NCI-H187 treated with DMSO at 0.1 percent for 48 hours (cell line): Measurements from ENCODE around the gene PIP4K2A.

Source experiments
- DNase-seq: peaks from one replicate; lab custom pipeline; 2025; lab: John Stamatoyannopoulos, UW

PIP4K2A gene

GRCh38 chr10:22599048-22599561, 115.3 kb downstream of the PIP4K2A start:
- DNase-seq = no peak

- no peak for DNase-seq
These were observed 115.9 kb downstream of the PIP4K2A start for GRCh38 chr10:22598478-22598877.

- DNase-seq = no peak
These were observed 117.2 kb downstream of the PIP4K2A start for GRCh38 chr10:22597138-22597537.

GRCh38 chr10:22593636-22594198, 120.7 kb downstream of the PIP4K2A start:
- no peak for DNase-seq

- DNase-seq = no peak
These were observed 121.4 kb downstream of the PIP4K2A start for GRCh38 chr10:22593026-22593425.

- no peak for DNase-seq
These were observed 124.4 kb downstream of the PIP4K2A start for GRCh38 chr10:22589851-22590514.

GRCh38 chr10:22588462-22588861, 125.9 kb downstream of the PIP4K2A start:
- no peak for DNase-seq

GRCh38 chr10:22583683-22584082, 130.7 kb downstream of the PIP4K2A start:
- DNase-seq = no peak

GRCh38 chr10:22581461-22581860, 132.9 kb downstream of the PIP4K2A start:
- DNase-seq = no peak

GRCh38 chr10:22580711-22581110, 133.7 kb downstream of the PIP4K2A start:
- DNase-seq = peak; percentile 89

GRCh38 chr10:22579826-22580225, 134.6 kb downstream of the PIP4K2A start:
- DNase-seq = no peak

GRCh38 chr10:22573820-22574569, 140.4 kb downstream of the PIP4K2A start:
- no peak for DNase-seq

- no peak for DNase-seq
These were observed 143.5 kb downstream of the PIP4K2A start for GRCh38 chr10:22570733-22571430.

- DNase-seq = no peak
These were observed 144.1 kb downstream of the PIP4K2A start for GRCh38 chr10:22570234-22570633.

GRCh38 chr10:22568928-22569327, 145.4 kb downstream of the PIP4K2A start:
- no peak for DNase-seq

- no peak for DNase-seq
These were observed 150.3 kb downstream of the PIP4K2A start for GRCh38 chr10:22564060-22564459.

- no peak for DNase-seq
These were observed 152.5 kb downstream of the PIP4K2A start for GRCh38 chr10:22561909-22562308.

GRCh38 chr10:22560913-22561239, 153.5 kb downstream of the PIP4K2A start:
- no peak for DNase-seq

- no peak for DNase-seq
These were observed 154.1 kb downstream of the PIP4K2A start for GRCh38 chr10:22560096-22560912.

- DNase-seq = no peak
These were observed 157.1 kb downstream of the PIP4K2A start for GRCh38 chr10:22557321-22557720.

- DNase-seq = no peak
These were observed 157.6 kb downstream of the PIP4K2A start for GRCh38 chr10:22556774-22557173.
